GM21515 (cell line): ENCODE data around the gene MSL3B.
"Not testable (repeated sequence)": the region's sequence is repeated elsewhere in the genome, so short reads cannot be mapped to it uniquely, and the experiment has no call there.

ENCODE experiments used
- ATAC-seq: cut with Tn5 transposase; IDR thresholded peaks from one replicate; pipeline ENCODE4 v1.9.1; 2021; ENCODE audit not compliant: unreplicated experiment

The MSL3B gene

DNA sequence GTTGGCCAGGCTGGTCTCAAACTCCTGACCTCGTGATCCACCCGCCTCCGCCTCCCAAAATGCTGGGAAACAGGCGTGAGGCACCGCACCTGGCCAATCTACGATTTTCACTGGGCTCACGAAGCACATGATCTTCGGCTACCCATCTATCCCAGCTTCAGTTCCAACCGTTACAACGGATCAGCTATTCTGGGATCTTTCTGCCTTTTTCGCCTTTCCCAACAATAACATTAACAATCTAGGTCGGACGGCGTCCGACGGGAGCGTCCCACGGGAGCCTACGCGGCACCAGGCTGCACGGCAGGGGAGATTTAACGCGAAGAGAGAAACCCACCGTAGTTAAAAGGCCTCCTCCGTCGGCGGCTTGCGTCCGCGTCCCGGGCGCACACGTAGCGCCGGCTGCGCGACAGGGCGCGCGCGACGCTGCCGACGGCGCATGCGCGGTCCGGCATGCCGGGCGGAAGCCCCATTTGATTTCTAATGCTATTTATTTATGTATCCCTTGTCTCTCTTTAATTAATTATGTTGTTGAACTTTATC, at the start of gene MSL3B:
Gene MSL3B, minus strand, starts transcription at position 394 of the 540 bp plus-strand sequence.
- no peak for ATAC-seq

DNA sequence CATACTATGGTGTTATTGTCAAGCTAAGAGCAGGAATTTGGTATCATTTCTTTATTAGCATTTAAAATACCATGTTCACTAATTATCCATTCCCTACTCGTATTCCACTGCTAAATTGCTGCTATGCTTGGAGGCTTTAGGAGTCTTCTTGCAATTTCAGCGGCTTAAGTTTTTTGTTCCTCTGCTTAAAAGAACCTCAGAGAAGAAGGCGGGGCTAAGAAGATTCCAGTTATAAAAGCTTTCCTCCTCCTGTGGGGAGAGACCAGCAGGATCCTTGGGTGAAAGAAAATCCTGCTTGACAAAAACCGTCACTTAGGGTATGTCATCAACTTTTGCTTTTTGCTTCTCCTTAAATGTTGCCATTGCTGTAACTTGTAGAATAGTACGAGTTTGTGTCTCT, 48.9 kb upstream of the MSL3B start, which contains the start of gene TRPM8:
Gene TRPM8, plus strand, starts transcription at position 258 of the 400 bp plus-strand sequence. CDS start 9,165 bp downstream, outside the sequence.
- no peak for ATAC-seq

- ATAC-seq, result no peak
Measured at GRCh38 chr2:233915128-233915527, 46.9 kb upstream of the MSL3B start.

DNA sequence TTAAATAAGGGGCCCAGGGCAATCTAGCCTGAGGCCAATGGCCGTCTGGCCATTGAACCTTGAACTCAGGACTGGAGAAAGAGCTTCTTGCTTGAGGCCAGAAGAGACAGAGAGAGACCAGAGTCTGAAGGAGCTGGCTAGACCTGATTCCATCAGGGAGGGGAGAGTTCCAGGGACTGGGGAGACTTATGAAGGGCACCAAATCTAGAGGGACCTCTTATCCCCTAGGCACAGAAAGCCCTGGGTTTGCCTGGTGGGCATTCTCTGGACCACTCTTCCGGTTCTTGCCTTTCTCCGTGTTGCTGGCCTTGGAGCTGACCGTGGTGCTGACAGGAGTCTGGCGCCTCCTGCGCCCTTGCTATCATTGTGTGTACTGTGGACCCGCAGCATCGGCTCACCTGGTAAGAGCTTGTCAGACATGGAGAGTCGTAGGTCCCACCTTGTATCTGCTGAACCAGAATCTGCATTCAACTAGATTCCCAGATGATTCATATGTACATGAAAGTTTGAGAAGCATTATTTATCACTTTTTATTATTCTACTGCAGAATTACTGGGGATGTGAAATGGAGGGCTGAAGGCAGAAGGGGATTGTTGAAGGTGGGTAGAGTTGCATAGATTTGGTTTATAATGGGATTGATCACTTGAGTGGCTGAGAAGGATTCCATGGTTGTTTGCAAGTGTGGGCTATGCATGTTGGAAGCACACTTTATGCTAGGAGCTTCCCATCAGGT, 44.7 kb upstream of the MSL3B start:
- ATAC-seq, result no peak

DNA sequence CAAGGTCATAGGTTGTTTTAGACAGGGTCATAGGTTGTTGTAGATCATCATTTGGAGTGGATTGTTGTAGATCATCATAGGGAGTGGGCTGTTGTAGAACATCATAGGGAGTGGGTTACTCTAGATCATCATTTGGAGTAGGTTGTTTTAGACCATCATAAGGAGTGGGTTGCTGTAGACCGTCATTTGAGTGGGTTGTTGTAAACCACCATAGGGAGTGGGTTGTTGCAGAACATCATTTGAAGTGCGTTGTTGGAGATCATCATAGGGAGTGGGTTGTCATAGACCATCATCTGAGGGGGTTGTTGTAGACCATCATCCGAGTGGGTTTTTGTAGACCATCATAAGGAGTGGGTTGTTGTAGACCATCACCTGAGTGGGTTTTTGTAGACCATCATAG, 39.4 kb upstream of the MSL3B start:
- no peak for ATAC-seq

GRCh38 chr2:233905945-233906344, 37.8 kb upstream of the MSL3B start:
- ATAC-seq, result no peak

- no peak for ATAC-seq
Measured at GRCh38 chr2:233901884-233902283, 33.7 kb upstream of the MSL3B start.

GRCh38 chr2:233901367-233901766, 33.2 kb upstream of the MSL3B start:
- ATAC-seq, result no peak

GRCh38 chr2:233896253-233896652, 28.1 kb upstream of the MSL3B start:
- not testable (repeated sequence) for ATAC-seq

- ATAC-seq, result no peak
Measured at GRCh38 chr2:233892793-233893192, 24.6 kb upstream of the MSL3B start.

- no peak for ATAC-seq
Measured at GRCh38 chr2:233882353-233882752, 14.2 kb upstream of the MSL3B start.

DNA sequence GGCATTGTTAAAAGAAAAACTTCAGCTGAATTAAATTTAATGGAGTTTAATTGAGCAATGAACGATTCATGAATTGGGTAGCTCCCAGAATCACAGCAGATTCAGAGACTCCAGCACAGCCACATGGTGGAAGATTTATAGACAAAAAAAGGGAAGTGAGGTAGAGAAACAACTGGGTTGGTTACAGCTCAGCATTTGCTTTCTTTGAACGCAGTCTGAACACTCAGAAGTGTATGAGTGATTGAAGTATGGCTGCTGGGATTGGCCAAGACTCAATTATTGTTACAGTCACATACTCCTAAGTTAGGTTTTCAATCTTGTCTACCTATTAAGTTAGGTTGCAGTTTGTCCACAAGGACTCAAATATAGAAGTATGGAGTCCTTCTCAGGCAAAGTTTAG, 3.9 kb upstream of the MSL3B start:
- ATAC-seq, result not testable (repeated sequence)

GRCh38 chr2:233871432-233871831, 3.2 kb upstream of the MSL3B start:
- ATAC-seq, result no peak

DNA sequence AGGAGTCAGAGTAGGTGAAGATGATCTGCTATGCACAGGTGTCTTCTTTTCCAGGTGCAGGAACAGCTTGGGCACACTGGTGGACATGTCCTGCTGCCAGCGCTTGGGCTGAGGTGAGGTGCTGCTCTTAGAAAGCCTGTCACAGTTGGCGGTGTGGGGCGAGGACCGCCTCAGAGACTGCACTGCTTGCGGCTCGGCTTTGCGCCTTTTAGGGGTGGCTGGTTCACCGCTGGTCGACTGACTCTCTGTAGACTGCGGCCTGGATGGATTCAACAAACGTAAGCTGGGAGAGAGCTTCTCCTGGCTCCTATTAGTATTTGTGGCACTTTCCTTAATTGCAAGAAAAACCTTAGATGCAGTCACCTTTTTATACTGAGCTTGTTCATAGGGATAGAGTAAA, 1.7 kb downstream of the MSL3B start:
- ATAC-seq, result no peak

GRCh38 chr2:233865838-233866237, 2.3 kb downstream of the MSL3B start:
- no peak for ATAC-seq

DNA sequence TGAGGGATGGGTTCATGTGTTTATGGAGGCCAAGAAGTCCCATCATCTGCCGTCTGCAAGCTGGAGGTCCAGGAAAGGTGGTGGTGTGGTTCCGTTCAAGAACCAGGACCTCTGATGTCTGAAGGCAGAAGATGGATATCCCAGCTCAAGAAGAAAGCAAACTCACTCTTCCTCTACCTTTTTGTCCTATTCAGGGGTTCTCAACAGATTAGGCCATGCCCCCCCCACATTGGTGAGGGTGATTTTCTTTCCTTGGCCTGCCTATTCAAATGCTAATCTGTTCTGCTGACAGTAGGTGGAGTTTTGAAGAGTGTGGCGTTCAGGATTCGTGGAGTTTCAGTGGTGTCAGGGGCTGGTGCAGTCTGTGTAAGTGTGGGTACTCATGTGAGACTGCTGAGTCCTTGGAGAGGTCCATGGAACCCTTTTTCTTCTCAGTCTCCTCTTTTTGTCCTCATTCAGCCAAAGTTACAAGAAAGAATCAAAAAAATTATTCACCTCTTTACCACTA, 5.9 kb downstream of the MSL3B start:
- no peak for ATAC-seq

DNA sequence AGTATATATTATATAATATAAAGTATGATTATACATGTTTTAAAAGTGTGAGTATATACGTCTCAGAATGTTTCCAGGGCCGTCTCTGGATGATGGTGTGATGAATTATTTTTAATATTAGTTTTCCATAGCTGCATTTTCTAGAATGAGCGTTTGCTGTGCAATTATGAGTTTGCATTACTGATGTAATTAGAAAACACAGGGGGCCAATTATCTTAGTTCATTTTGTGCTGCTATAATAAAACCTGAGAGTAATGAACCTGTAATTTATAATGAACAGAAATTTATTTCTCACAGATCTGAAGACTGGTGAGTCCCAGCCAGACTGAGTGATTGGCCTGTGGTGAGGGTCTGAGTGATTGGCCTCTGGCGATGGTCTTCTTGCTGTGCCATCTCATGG, 9.9 kb downstream of the MSL3B start:
- ATAC-seq, result no peak

DNA sequence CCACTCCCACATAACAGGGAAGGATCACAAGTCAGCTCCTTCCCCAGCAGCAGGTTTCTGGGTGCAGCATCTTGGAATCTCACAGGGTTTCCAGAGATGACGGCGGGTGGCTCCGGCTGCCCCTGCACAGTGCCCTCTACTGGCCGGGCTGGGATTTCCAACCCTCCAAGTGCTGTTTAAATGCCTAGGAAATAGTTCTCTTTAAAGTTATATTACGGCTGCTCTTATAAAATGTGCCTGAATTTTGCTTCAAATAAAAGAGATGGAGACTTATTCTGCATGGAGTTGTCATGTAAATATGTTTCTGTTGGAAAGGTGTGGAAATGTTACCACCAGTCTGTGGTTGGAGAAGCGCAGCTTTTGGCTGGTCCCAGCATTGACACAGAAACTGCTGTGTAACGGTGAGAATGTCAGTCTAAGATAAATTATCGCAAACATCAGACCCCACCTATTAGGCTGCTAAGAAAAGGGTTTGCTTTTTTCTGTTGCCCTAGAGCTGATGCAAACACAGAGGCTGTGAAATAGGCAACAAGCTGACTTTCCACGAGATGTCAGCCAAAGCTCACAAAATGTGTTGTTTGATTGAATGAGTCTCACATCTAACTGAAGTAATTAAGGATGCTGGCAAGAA, 10.6 kb downstream of the MSL3B start:
- no peak for ATAC-seq

- no peak for ATAC-seq
Measured at GRCh38 chr2:233856184-233856583, 12.0 kb downstream of the MSL3B start.

GRCh38 chr2:233855345-233855744, 12.8 kb downstream of the MSL3B start:
- ATAC-seq, result no peak

DNA sequence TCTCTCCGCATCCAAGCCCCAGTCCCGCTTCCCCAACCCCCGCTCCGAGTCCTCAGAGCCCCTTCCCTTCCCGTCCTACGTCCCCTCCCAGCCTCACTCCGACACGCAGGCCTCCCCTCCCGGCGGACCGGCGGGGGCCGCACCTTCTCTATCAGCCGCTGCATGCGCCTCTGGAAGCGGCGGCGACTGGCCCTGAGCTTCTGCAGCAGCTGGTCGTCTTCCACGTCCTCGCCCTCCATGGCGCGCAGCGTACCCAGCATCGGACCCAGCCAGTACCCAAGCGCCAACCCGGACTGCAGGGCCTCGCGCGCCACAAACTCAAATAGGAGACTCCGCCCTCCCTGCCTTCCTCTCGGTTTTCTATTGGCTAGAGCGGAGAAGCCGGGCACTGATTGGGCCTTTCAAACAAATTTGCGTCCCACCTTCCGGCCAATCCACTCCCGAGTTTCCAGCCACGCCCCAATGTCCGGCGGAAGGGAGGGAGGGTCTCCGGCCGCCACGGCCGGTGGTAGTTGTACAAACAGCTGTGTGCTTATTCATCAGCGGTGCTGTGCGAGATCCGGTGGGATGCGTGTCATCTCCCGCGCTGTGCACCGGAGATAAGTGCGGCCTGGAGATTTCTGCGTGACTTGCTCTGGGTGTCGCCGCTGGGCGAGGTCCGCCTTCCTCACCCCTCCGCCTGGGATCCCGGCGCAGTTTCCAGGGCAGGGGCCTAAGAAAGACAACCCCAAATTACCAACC, 13.8 kb downstream of the MSL3B start, which contains the start of gene HJURP:
Gene HJURP, minus strand, starts transcription at position 295 of the 741 bp plus-strand sequence. Its CDS starts 35 bp downstream, at position 260.
- ATAC-seq, result peak; percentile 96
